HepG2 (cell line): ENCODE data around the gene PCBP2. TPM values are rescaled to one million over a fixed set of nuclear protein-coding genes. Genes with fewer than 3 reads are reported as not detected.

Experiments
- ARID2 ChIP-seq: sonication (generic); formaldehyde crosslinking; IDR thresholded peaks from 2 replicates; pipeline ENCODE4 v1.8.1; 2022; ENCODE audit warnings: mild to moderate bottlenecking, missing genetic modification reagents, borderline replicate concordance
- ASH2L ChIP-seq: fragments of 300-600, 200-600 bp; sonication (generic); IDR thresholded peaks from 2 replicates; pipeline ENCODE4 v1.7.0; 2017; ENCODE audit warnings: low read depth, mild to moderate bottlenecking, moderate library complexity, mixed read lengths, low read length; ENCODE audit not compliant: insufficient read length
- ATRX ChIP-seq: sonication (generic); formaldehyde crosslinking; IDR thresholded peaks from 2 replicates; pipeline ENCODE4 v1.4.0; 2020; ENCODE audit warnings: missing genetic modification reagents, borderline replicate concordance
- CBX5 ChIP-seq: sonication (generic); formaldehyde crosslinking; IDR thresholded peaks from 2 replicates; pipeline ENCODE4 v1.4.0; 2020; ENCODE audit warnings: missing genetic modification reagents, borderline replicate concordance
- ETV6 ChIP-seq: sonication (generic); formaldehyde crosslinking; conservative IDR thresholded peaks from 2 replicates; pipeline ENCODE4 v1.4.0; 2020; ENCODE audit warnings: missing genetic modification reagents
- FUBP1 ChIP-seq: sonication (generic); formaldehyde crosslinking; IDR thresholded peaks from 2 replicates; pipeline ENCODE4 v1.5.1; 2020; ENCODE audit warnings: missing genetic modification reagents, mild to moderate bottlenecking, borderline replicate concordance
- HMGXB4 ChIP-seq, 2 experiments: sonication (generic) in 1 of 2; formaldehyde crosslinking in 1 of 2; IDR thresholded peaks; 2 replicates each; pipeline versions ENCODE4 v1.4.0 to v1.6.1; 2018 to 2020; ENCODE audit warnings: missing genetic modification reagents in 2 of 2, borderline replicate concordance in 1 of 2, low read depth in 1 of 2, mild to moderate bottlenecking in 1 of 2, missing biosample characterization in 1 of 2
- KMT2A ChIP-seq: sonication (generic); formaldehyde crosslinking; IDR thresholded peaks from 2 replicates; pipeline ENCODE4 v1.4.0; 2020; ENCODE audit warnings: missing genetic modification reagents
- LBX2 ChIP-seq: sonication (generic); formaldehyde crosslinking; IDR thresholded peaks from 2 replicates; pipeline ENCODE4 v1.5.0; 2020; ENCODE audit warnings: missing genetic modification reagents, mild to moderate bottlenecking, borderline replicate concordance
- PHF21A ChIP-seq: sonication (generic); formaldehyde crosslinking; IDR thresholded peaks from 2 replicates; pipeline ENCODE4 v1.5.0; 2020; ENCODE audit warnings: mild to moderate bottlenecking, missing genetic modification reagents
- SNRNP70 ChIP-seq: fragments of 200-400 bp; formaldehyde crosslinking; IDR thresholded peaks from 2 replicates; pipeline ENCODE4 v1.6.1; 2017; ENCODE audit warnings: mild to moderate bottlenecking, low read depth, low read length, moderate library complexity
- SRF ChIP-seq: IDR thresholded peaks from 2 replicates; pipeline ENCODE4 v1.6.1; 2011; ENCODE audit warnings: mild to moderate bottlenecking, low read depth, low read length, moderate library complexity
- TEAD2 ChIP-seq: sonication (generic); formaldehyde crosslinking; IDR thresholded peaks from 2 replicates; pipeline ENCODE4 v1.9.0; 2021; ENCODE audit warnings: missing genetic modification reagents
- UBTF ChIP-seq: sonication (generic); formaldehyde crosslinking; IDR thresholded peaks from 2 replicates; pipeline ENCODE4 v1.4.0; 2020; ENCODE audit warnings: mild to moderate bottlenecking, missing genetic modification reagents
- ZMYM3 ChIP-seq: sonication (generic); formaldehyde crosslinking; IDR thresholded peaks from 2 replicates; pipeline ENCODE4 v1.5.1; 2020; ENCODE audit warnings: mild to moderate bottlenecking, missing genetic modification reagents
- ZNF280B ChIP-seq: sonication (generic); formaldehyde crosslinking; IDR thresholded peaks from 2 replicates; pipeline ENCODE4 v1.5.0; 2020; ENCODE audit warnings: missing genetic modification reagents, mild to moderate bottlenecking, borderline replicate concordance
- ZNF547 ChIP-seq: sonication (generic); formaldehyde crosslinking; IDR thresholded peaks from 2 replicates; pipeline ENCODE4 v1.5.1; 2020; ENCODE audit warnings: mild to moderate bottlenecking, missing genetic modification reagents
- ZNF619 ChIP-seq: sonication (generic); formaldehyde crosslinking; IDR thresholded peaks from 2 replicates; pipeline ENCODE4 v1.4.0; 2020; ENCODE audit warnings: mild to moderate bottlenecking, missing genetic modification reagents
- ZNF703 ChIP-seq: sonication (generic); formaldehyde crosslinking; IDR thresholded peaks from 2 replicates; pipeline ENCODE4 v1.5.1; 2020; ENCODE audit warnings: missing genetic modification reagents, mild to moderate bottlenecking, moderate library complexity, borderline replicate concordance
- ZNF768 ChIP-seq: sonication (generic); formaldehyde crosslinking; IDR thresholded peaks from 2 replicates; pipeline ENCODE4 v1.4.0; 2020; ENCODE audit warnings: missing genetic modification reagents
- ZNF772 ChIP-seq: sonication (generic); formaldehyde crosslinking; IDR thresholded peaks from 2 replicates; pipeline ENCODE4 v1.5.0; 2020; ENCODE audit warnings: mild to moderate bottlenecking, missing genetic modification reagents
- ZSCAN29 ChIP-seq: sonication (generic); formaldehyde crosslinking; conservative IDR thresholded peaks from 2 replicates; pipeline ENCODE4 v1.4.0; 2020; ENCODE audit warnings: mild to moderate bottlenecking, missing genetic modification reagents
- polyA plus RNA-seq, 8 experiments: library from polyadenylated mRNA; depleted of rRNA in 3 of 8; stranded (reverse) in 7 of 8; unstranded in 1 of 8; fragments of >200 nt; fragmentation: Illumina TruSeq in 4 of 8; extraction: Trizol in 4 of 8; gene quantifications; 2 replicates each; pipeline versions ENCODE4 v1.2.1 to v1.2.3, GENCODE V29; 2011 to 2016; ENCODE audit warnings: low read depth in 4 of 8, missing spikeins in 1 of 8, mixed read lengths in 1 of 8; ENCODE audit not compliant: insufficient read depth in 1 of 8
- total RNA-seq, 5 experiments: library from RNA; depleted of rRNA; stranded (reverse); fragments of >200 nt; fragmentation: Illumina TruSeq; extraction: Trizol; gene quantifications; 2 replicates each; pipeline ENCODE4 v1.2.3, GENCODE V29; 2016; ENCODE audit warnings: low read depth in 1 of 5

The PCBP2 gene
- total and polyA plus RNA-seq, 2 of the 13 experiments (the other 11 are each of a cell fraction or from before 2014, with no cell fraction given): 154 to 345 TPM

- TF ChIP-seq SNRNP70: no peak
- TF ChIP-seq CBX5: peak; percentile 96; the same call in 1 of the 2 replicates
- TF ChIP-seq ZNF619: no peak
- TF ChIP-seq ZNF547 (CRISPR knock-in tag): no peak
- TF ChIP-seq UBTF (CRISPR knock-in tag): no peak
- TF ChIP-seq ZNF772: peak; percentile 78; the same call in 1 of the 2 replicates
- no peak; the same call in 1 of the 2 replicates for TF ChIP-seq ZMYM3 (CRISPR knock-in tag)
- peak; percentile 28 to 82; a peak in 2 of 4 replicates for TF ChIP-seq HMGXB4 (CRISPR knock-in tag; IDR thresholded peaks at IDR 0.05; ENCODE audit: borderline replicate concordance in 1 of 2, low read depth in 1 of 2)
- TF ChIP-seq FUBP1 (CRISPR knock-in tag): no peak
- TF ChIP-seq ZSCAN29: no peak
- peak; percentile 55 for TF ChIP-seq KMT2A
- TF ChIP-seq ASH2L: no peak
- no peak; the same call in 1 of the 2 replicates for TF ChIP-seq ZNF280B (CRISPR knock-in tag)
- no peak for TF ChIP-seq LBX2 (CRISPR knock-in tag)
- no peak for TF ChIP-seq TEAD2 (CRISPR knock-in tag)
- TF ChIP-seq ZNF703: no peak
- 0 out of 2 replicates have a peak, but pooled peaks have one; percentile 65 for TF ChIP-seq ETV6 (CRISPR knock-in tag)
- TF ChIP-seq SRF: no peak
- no peak for TF ChIP-seq PHF21A
- TF ChIP-seq ZNF768 (CRISPR knock-in tag): no peak
- TF ChIP-seq ARID2: no peak
- TF ChIP-seq ATRX (CRISPR knock-in tag): no peak
Observed at GRCh38 chr12:53451661-53452158, at the start of gene PCBP2 (continued).
